GM18873 (cell line): ENCODE results near the gene SETD9.

Experiments
- ATAC-seq: cut with Tn5 transposase; IDR thresholded peaks from one replicate; pipeline ENCODE4 v1.9.1; 2021; ENCODE audit warnings: mild to moderate bottlenecking, moderate library complexity, moderate number of reproducible peaks; ENCODE audit not compliant: unreplicated experiment, low FRiP score

SETD9 gene, protein sequence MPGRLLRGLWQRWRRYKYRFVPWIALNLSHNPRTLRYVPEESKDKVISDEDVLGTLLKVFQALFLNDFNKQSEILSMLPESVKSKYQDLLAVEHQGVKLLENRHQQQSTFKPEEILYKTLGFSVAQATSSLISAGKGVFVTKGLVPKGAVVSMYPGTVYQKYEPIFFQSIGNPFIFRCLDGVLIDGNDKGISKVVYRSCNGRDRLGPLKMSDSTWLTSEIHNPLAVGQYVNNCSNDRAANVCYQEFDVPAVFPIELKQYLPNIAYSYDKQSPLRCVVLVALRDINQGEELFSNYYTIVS

DNA sequence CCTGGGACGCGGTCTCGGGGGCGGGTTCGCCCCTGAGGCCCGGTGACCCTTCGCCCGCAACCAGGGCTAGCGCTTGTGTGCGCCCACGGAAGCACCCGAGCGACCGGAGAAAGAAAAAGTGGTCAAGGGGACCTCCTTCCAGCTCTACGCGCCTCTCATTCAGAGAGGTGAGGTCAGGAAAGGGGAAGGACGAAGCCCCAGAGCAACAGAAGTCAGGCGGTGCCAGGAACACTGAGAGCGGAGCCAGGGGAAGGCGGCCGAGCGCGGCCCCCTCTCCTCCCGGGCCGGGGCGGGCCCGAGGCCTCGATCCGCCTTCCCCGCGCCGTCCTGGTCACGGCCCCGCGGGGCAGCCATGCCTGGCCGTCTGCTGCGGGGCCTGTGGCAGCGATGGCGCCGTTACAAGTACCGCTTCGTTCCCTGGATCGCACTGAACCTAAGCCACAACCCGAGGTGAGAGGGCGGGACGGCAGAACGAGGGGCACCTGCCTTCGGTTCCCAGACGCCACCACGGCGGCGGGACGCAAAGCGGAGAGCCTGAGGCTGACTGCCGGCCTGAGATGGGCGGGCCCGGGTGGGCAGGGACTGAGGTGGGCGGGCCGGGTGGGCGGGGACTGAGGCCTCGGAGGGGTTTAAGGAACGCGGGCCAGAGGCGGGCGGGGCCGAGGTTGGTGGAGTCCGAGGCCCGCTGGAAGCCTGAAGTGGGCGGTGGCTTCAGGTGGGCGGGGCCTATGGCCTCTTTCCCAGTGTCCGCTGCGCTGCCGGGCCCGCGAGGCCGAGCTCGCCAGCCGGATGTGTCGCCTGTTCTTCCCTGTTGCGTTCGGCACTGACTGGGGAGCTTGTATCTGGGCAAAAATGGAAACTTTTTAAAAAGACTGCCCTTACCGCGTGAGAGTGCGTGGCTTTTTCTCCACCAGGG is at the start of gene SETD9:
SETD9 (plus strand) TSS at position 303 of the 916 bp plus-strand sequence; CDS start at position 353, 50 bp downstream.
- ATAC-seq, result peak; percentile 82

DNA sequence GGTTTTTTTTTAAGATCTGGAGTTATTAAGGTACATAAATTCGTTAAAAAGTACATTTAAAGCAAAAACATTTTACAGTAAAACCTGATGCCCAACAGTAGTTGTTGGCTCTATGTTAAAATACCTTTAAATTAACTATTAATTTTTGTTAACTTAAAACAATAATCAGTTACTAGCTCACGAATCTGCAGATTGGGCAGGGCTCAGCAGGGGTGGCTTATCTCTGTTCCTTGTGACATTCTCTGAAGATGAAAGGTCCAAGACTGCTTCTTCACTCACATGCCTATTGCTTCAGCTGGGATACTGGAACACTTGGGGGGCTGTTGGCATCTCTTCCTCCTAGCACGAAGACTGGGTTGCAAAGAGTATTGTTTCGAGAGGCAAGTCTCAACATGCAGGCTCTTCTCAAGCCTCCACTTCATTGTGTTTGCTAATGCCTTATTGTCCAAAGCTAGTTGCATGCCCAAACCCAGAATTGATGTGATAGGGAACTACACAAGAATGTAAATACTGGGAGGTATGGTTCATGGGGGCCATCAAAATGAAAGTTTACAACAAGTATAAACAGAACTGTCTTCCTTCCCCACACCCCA is 47.4 kb upstream of the SETD9 start:
- no peak for ATAC-seq

DNA sequence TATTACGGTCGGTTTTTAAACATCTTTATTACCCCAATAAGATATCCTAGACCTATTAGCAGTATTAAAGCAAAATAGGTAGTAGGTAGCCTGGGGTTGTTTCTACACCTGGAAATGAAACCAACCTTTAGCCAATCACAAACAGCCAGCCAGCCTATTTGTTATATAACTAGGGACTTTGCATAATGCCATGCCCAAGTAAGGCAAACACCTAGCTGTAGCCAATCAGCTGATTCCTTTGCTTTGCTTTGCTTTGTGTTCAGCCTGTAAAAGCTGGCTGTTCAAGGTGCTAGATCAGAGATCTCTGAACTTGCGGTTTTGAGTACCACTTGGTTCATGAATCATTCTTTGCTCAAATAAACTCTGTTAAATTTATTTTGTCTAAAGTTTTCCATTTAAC is 46.5 kb upstream of the SETD9 start:
- ATAC-seq, result no peak

DNA sequence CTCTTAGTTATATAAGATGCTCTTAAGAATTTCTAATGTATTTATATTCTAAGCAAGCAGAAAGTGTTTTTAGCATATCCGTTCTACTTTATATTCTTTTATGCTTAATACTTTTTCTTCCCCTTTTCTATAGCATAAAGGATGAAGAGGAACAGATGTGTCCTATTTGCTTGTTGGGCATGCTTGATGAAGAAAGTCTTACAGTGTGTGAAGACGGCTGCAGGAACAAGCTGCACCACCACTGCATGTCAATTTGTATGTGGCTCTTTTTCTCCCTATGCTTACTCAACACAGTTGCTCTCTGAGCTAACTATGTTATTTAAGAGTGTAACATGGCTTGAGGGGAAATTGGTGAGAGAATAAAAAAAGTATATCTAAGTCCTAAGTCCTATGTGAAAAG is 37.6 kb upstream of the SETD9 start:
- ATAC-seq, result no peak

DNA sequence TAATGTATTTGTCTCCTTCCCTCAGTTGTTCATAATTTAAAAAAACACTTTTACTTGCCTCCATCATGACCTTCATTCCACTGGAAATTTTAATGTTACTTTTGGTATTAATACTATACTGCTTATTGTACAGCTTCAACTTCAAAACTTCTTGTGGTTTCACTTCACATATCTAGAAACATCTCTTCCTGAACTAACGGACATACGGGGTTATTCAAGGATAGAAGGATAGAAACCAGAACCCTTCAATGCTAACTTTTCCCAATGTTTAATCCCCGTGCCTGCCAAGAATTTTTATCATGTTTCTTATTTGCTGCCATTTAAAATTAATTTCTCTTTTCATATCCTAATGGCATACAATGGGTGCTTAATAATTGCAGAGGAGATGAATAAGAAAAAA is 36.3 kb upstream of the SETD9 start:
- ATAC-seq, result no peak

DNA sequence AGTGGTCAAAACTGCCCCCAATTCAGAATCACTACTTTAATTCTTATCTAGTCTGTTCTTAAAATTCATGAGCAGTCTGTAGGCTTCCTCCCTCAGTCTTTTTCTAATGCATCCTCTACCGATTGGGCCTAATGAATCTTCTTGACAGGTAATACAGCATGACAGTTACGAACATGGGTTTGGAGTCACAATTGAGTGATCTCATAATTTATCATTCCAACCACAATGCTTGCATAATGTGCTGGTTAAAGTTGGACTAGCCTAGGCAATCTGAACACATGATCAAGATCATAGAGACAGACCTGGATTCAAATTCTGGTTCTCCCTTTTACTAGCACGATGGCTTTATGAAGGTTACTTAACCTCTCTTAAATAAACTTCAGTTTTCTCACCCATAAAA is 33.1 kb upstream of the SETD9 start:
- ATAC-seq, result no peak

DNA sequence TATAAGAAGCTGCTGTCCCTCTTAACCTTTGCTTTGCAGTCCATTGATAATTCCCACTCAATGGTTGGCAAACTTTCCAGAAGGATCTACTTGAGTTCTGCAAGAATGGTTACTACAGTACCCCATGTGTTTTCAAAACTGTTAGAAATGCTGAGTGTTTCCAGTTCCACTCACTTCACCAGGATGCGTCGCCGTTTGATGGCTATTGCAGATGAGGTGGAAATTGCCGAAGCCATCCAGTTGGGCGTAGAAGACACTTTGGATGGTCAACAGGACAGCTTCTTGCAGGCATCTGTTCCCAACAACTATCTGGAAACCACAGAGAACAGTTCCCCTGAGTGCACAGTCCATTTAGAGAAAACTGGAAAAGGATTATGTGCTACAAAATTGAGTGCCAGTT is 27.8 kb upstream of the SETD9 start:
- ATAC-seq, result no peak

DNA sequence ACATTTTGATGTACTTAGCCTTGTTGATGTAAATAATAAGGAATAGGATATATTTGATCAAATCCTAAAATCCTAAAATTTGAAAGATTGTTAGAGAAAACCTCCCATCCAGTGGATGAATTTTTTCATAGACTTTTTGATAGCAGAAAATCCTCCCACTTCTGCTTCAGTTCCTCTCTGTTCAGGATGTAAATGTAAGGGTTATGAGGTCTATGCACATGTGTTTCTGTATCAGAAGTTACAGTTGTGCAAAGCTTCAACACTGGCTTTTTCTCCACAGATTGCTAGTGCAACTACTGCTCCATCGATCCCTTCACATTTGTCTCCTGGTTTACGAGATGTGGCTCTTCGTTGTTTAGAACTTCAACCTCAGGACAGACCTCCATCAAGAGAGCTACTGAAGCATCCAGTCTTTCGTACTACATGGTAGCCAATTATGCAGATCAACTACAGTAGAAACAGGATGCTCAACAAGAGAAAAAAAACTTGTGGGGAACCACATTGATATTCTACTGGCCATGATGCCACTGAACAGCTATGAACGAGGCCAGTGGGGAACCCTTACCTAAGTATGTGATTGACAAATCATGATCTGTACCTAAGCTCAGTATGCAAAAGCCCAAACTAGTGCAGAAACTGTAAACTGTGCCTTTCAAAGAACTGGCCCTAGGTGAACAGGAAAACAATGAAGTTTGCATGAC is 16.0 kb upstream of the SETD9 start:
- ATAC-seq, result no peak

DNA sequence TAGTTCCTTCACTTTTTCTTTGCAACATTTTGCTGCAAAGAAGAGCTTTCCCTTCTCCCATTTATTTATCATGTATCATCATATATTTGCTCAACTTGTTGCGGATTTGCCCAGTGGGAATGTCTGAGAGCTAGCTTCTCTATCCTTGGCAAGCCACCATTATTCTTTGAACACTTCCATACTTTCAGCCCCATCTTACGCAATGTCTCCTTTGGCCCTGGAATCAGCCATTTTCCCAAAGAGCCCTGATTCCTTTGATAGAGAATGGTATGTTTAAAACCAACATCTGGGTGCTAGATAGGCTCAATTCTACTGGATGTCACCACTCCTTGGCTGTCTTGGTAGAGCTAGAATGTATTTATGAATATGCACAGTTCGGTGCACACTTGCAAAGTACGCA is 12.6 kb upstream of the SETD9 start:
- ATAC-seq, result no peak

DNA sequence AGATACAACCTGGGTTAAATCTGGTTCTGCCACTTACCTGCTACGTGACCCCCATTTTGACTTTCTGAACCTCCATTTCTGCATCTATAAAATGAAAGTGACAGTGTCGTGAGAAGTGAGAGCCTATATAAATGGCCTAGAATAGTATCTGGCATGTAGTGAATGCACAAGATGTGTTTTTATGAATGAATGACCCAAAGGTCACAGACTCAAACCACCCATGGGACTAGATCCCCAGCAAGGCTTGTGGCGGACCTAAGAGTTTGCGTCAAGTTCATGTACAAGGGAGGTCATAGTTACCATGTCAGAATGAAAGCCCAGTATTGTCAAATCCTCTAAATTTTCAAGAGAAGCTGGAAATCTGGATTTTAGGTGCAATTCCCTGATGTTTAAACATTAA is 11.2 kb upstream of the SETD9 start:
- ATAC-seq, result no peak

DNA sequence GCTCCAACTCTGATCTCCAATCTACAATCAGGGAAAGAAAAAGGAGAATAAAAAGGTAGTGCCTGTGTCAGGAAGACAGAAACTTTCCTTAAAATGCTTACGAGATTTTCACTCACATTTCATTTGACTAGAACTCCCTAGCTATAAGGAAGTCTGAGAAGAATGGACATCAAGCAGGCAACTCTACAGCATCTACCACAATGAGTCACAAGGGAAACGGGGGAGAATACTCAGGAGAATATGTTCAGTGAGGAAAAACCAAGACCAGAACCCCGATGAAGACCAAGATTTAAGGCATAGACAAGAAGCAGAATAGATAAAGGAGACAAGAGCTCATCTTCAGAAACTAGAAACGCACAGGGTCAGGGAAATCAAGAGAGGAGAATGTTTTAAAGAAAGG is 9.0 kb upstream of the SETD9 start:
- ATAC-seq, result no peak

DNA sequence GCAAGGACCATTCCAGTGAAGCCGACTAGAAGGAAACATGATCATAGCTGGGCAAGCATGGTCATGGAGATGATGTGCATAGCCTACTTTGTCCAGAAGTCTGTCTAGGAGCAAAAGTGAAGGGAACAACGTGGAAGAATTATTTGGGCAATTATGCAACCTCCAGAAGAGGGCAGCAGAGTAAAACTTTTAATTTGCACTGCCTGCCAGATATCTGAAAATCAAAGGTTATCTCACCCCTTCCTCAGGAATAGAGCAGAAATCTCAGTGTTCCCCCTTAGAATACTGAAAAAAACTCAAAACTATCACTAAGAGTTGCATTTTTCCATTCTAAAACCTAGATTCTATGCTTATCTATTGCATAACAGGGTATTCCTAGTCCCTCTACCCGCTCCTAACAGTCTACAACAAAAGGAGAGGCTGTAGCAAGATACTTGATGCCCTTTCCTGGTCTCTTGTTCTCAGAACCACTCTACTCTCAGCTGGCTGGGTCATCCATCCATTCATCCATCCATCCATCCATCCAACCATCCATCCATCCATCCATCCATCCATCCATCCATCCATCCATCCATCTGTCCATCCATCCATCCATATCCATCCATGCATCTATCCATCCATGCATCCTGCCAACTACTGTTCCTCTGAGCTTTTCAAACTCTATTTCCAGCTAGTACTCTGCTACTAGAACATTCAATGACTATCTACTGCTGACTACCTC is 8.4 kb upstream of the SETD9 start:
- ATAC-seq, result no peak

DNA sequence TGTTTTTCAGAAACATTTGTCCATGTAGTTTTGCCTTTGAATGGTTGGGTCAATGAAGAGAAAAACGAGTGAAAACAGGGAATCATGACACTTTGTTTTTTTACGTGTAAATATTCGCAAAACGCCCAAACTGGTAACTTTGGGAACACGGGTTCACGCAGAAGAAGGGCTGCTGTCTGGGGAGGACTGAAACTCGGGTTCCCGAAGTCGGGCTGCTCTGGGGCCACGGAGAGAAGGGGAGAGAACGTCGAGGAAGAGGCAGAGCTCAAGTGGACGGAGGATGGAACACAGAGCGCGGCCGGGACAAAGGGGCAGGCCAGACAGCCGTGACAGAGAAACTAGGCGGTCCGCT is 478 bp upstream of the SETD9 start:
- ATAC-seq, result no peak

DNA sequence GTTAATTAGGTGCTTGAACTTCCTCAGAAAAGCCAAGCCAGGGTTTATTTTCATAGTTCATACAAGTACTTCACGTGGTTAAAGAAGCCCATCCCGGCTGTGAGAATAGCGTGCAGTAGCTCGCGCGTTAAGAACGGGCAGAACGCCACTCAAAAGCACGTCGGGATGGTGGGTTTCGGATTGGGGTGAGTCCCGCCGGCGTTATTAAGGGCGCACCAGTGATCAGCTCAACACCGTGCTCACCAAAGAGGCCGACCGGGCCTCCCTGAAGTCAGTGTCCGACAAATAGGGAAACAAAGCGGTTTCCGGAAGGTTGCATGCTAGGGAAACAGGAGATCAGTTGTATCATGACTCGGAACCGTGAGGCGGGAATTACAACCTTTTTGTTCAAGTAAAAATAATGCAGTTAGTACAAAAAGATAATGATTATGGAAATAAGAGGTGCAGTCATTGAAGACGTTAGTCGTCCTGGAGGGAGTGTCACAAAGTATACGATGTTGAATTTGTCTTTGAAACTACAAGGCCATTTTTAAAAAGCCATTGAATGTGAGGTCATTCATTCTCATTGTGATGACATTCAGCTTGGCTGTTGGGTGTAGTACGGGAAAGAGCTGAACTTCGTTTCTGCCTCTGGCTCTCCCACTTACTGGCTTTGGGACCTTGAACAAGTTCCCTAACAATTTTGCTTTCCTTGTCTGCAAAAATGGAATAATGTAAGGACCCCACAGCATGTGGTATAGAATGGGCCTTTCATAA is 992 bp downstream of the SETD9 start:
- peak; percentile 13 for ATAC-seq

DNA sequence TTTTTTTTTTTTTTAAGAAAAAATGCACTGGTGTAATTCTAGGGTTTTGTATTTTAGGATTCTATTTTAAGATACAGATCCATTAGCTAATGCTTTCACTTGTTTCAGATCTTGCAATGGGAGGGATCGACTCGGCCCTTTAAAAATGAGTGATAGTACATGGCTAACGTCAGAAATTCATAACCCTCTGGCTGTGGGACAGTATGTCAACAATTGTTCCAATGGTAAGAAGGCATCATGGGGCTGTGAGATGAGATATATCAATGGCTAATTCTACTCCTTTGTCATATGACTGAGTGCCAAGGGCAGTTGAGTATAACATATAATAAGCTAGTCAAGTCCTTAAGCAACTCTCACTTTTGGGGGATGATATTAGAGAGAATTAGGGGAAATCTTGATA is 4.4 kb downstream of the SETD9 start:
- no peak for ATAC-seq

DNA sequence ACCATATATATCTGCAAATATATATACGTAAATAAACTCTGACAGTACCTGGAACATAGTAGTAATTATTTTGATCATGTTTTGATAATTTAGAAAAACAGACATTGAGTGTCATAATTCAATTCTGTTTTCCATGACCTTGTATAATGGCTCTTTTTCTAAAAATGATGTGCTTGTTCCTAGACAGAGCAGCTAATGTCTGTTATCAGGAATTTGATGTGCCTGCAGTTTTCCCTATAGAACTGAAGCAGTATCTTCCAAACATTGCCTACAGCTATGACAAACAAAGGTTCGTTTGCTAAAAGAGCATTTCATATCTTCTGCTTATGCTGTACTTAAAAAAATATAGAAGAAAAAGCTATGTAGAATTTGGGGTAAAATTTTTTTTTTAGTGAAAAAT is 5.3 kb downstream of the SETD9 start:
- ATAC-seq, result no peak

DNA sequence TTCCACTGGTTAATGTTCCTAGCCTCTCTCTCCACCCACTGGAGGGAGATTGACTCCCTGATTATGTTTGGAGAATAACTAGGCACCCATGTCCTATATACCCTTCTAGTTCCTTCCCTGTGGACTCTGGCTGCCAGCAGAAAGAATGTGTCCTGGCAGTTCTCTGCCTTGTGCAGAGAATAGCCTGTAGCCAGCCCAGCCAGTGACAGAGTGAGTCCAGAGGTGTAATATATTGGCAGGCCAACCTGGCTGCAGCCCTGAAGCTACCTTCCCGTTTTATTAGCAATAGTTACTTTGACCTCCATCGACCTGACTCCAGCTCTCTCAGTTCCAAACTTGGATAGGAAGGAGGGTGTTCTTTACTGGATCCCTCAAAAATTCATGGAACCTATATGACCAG is 8.1 kb downstream of the SETD9 start:
- ATAC-seq, result no peak

DNA sequence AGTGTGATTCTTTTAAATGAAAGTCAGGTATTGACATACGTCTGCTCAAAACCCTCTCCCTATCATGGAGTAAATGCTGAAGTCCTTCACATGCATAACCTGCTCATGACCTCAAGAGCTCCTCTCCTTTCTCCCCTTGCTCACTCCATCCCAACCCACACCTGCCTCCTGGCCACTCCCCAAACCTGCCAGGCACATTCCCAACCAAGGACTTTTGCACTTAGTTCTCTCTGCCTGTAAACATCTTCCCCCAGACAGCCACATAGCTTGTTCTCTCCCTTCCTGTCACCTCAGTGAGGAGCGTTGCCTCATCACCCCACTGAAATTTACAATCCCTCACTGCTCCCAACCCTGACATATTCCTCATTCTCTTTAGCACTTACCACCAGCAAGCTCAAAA is 8.7 kb downstream of the SETD9 start:
- ATAC-seq, result no peak

DNA sequence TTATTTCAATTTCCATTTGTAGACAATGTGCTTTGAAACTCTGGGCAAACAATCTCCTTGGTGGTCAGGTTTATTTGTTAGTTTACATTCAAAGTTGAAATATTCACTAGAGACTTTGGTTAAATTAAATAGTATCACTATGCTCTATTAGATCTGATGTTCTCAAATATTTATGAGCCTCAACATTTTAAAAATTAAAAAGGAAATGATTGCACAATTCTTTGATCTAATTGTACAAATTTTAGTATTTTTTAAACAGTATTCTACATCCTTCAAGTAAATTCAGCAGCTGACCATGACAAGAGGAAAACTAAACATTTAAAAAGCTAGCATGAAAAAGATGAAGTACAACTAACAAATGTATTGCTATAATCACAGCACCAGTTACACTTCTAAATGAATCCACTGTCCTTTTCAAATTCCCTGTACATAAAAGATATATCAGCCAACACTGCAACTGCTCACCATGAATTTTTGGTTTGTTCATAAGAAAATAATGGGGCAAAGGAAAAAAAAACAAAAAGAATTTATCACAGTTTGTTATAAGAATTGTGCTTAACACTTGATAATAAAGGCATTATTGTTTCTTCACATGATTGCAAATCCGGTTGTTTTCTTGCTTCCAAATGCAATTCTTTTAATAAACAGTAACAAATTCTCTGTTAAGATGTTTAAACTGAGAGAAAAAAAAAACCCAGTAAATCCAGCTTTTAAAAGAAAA is 10.7 kb downstream of the SETD9 start:
- no peak for ATAC-seq
